Hematopoietic multipotent progenitor cell treated with erythropoietin and hydrocortisone succinate and interleukin-3 and kit ligand, for 17 days (in vitro differentiated cells): ENCODE results near the gene SPAG8.

Experiments used
- DNase-seq: peaks from one replicate; pipeline ENCODE4 v3.0.0-alpha.2; 2015; ENCODE audit warnings: low spot score

SPAG8 gene

GRCh38 chr9:35836595-35836994 is 24.5 kb upstream of the SPAG8 start:
- no peak for DNase-seq

GRCh38 chr9:35835766-35836165 is 23.7 kb upstream of the SPAG8 start:
- no peak for DNase-seq

DNA sequence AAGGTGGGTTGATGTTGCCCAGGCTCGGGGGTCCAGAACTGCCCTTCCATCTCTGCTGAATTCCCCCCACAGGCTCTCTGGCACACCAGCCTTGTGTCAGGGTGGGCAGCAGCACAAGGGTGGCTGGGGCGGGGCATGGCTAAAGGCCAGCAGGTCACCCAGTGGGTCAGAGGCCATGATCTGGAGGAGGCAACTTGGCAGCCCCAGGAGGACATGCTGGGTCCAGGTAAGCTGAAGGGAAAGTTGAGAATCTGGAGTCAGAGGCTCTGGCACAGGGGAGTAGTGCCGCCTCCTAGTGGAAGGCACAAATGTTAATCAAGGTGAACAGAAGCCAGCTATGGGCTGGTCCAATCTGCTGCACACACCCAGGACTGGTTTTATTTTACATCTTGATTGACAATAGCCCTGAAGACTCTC is 23.2 kb upstream of the SPAG8 start:
- DNase-seq, result peak; percentile 46

- DNase-seq, result no peak
Observed at GRCh38 chr9:35834260-35835215, 22.5 kb upstream of the SPAG8 start.

GRCh38 chr9:35832814-35833213 is 20.8 kb upstream of the SPAG8 start:
- no peak for DNase-seq

DNA sequence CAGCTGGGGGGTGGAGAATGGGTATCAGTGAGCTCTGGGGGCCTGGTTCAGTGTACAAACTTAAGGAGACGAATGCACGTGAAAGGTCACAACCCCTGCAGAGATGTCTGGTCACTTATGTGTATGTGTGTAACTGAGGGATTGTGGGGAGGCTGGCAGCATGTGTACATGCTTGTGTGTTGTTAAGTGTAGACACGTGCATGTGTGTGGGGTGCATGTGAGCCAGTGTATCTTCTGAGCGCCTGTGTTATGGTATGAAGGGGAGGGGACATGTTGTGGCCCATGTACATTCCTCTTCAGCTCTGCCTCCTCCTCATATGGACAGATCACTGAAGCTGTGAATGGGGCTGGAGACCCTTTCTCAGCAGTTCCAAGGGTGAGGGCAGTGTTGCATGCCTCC is 19.0 kb upstream of the SPAG8 start:
- no peak for DNase-seq

GRCh38 chr9:35829764-35830096 is 17.7 kb upstream of the SPAG8 start:
- no peak for DNase-seq

DNA sequence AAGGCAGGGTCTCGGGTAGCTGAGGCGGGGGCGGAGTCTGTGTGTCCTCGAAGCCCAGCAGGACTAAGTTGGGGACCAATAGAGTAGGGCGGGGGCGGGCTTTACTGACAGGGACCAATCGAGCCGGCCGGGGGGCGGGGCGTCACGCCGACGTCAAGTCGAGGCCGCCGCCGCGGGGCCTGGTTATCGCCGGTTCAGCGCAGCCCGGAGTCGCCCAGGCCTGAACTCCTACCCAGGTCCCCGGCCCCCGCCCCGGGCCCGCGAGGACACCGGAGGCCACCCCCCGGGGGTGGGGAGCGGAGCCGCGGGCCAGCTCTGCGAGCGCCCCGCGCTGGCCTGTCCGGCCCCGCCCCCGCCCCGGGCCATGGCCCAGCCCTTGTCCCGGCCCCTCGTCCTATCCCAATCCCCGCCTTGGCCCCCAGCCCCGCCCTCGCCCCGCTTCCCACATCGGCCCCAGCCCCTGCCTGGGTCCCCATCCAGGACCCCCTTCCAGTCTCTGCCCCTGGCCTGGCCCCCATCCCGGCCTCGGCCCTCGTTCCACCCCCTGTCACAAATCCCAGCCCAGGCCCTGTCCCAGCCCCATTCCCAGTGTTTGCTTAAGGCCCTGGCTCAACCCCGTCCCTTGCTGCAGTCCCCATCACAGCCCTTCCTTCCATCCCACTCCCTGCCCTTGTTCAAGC is 17.2 kb upstream of the SPAG8 start, which contains the start of gene TMEM8B:
TMEM8B (plus strand) TSS at position 145 of the 680 bp plus-strand sequence; CDS start at position 365, 220 bp downstream.
- peak; percentile 90 for DNase-seq

GRCh38 chr9:35828716-35829083 is 16.6 kb upstream of the SPAG8 start, which contains the start of gene FAM221B:
TSS of gene FAM221B (minus strand) at chr9:35828732. CDS start at chr9:35826161, 2,571 bp downstream.
- no peak for DNase-seq

DNA sequence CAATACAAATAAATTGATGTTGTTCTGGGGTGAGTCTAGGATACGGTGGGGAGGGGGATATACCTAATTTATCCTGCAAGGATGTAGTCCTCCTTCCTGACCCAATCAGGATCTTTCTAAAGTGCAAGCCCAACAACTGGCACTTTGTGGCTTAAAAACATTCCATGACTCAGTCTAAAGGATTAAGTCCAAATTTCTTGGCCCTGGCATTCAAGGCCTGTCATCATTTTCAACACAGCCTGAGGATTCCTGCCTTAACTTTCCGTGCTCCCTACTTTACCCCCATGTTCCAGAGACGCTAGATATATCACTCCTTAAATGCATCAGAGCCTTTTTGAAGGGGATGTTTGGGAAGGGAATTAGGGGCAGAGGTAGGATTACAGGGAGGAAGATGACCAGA is 15.4 kb upstream of the SPAG8 start:
- DNase-seq, result no peak

GRCh38 chr9:35826071-35826701 is 14.1 kb upstream of the SPAG8 start:
- DNase-seq, result peak; percentile 83

GRCh38 chr9:35822926-35823325 is 10.9 kb upstream of the SPAG8 start:
- DNase-seq, result no peak

DNA sequence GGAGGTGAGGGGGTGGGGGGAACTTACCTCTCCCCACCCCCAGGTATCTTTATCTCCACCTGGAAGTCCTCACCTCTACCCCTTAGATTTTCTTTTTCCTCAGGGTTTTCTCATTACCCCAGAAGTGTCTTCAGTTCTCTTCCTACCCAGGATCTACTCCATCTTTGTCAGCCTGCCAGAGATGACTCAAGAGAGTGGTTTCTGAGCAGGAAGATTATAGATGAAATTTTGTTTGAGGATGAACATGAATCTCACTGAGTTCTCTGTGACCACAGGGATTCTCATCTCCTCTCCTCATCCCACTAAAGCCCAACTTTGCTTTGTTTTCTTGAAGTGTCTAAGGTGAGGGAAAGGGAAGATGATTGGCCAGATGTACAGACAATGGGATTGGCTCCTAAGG is 8.0 kb upstream of the SPAG8 start:
- no peak for DNase-seq

GRCh38 chr9:35818341-35818740 is 6.3 kb upstream of the SPAG8 start:
- no peak for DNase-seq

DNA sequence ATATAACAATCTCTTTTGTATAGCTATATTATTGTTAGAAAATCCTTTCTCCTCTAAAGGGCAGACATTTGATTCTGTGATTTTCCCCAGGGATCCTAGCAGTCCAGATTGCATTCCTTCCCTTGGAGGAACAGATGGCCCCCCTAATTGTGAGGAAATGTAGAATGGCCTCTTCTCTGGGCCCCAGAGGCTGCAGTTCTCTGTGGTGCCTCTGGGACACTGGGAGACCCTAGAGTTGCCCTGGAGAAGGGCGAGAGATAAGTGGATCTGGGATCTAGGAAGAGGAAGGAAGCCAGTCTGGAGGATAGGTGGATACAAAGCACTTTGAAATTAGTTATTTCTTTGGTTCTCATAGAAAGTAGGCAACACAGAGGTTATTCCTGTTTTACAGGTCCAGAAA is 4.6 kb upstream of the SPAG8 start:
- DNase-seq, result no peak

DNA sequence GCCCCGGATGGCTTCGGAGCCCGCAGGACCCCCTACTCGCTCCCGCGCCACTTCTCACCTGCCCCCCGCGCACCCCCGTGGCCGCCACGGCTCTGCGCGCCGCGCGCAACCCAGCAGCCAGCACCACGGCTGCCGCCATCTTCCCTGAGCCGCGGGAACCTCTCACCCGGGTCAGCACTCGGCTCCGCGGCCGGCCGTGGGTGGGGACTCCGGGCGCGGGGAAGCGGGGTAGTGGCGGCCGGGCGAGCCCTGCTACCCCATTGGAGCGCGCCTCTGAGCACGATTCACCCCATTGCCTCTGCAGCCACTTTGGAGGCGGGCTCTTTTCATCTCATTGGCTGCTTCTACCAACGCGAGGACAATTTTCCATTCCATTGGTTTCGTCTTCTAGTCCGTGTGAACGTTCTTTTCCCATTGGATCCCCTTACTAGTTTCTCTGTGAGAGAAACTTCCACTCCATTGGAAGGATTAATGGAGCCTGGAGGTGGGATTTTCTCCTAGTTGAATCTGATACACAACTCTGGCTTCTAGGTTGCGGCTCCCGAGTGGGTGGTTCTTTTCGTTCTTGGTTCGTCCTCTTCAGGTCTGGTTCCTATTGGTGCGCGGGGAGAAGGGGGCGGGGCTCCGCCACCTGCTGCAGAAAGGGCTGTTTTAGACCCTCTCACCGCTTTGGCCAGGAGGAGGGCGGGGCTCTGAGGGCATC is 2.9 kb upstream of the SPAG8 start, which contains the start of gene HINT2:
HINT2 (minus strand) TSS at position 202 of the 703 bp plus-strand sequence; CDS start at position 139, 63 bp downstream.
- peak; percentile 95 for DNase-seq

- peak; percentile 57 for DNase-seq
Observed at GRCh38 chr9:35814106-35814840, 2.2 kb upstream of the SPAG8 start.

DNA sequence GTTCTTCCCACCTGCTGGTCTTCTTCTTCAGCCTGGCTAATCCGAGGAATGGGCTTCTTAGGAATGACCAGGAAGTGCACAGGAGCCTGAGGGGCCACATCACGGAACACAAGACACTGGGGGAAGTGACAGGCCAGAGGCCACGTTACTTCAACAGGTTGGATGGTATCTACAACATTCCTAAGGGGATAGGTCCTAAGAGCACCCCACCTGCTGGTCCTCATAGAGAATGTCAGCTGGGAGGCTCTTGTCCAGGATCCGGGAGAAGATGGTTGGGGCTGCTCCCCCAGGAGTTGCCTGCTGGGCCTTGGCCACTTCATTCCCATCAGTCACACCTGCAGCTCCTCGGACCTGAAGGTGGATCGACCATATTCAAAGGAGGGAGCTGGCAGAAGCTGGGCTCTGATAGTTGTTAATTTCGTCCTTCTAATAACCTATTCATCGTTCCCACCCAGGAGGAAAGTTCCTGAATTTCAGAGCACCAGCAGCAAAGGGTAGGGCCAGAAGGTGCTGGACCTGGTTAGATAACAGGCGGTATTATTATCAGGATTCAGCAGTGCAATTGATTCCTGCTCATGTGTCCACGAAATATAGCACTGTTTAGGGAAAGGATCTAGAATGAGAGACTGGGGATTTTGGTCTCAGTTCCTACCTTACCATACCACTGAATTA is 1.5 kb upstream of the SPAG8 start:
- DNase-seq, result peak; percentile 63

- DNase-seq, result peak; percentile 28
Observed at GRCh38 chr9:35811381-35812024, 559 bp downstream of the SPAG8 start.

DNA sequence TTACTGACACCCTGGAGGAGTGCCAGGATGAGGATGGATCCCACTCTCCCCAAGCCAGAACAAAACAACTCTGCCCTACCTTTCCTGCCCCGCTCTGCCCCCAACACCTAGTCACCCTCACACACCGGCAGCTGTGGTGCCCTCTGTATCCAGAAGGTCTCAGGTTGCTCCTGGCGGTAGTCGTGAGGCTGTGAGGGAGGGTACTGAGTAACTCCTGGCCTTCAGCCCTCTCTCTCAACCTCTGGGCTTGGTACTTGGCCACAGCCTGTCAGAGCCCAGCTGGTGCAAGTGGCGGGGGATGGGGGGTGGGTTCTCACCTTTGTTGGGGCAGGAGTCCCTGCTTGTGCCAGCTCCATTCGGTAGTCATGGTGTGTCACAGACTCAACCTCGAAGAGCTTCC is 1.9 kb downstream of the SPAG8 start:
- no peak for DNase-seq
